Keratinocyte (primary cell): ENCODE results near the gene AMER3. TPM values are rescaled to one million over a fixed set of nuclear protein-coding genes. Genes with fewer than 3 reads are reported as not detected.

ENCODE experiments used
- DNase-seq: peaks from one replicate; pipeline ENCODE4 v3.0.0-alpha.2; 2011; ENCODE audit warnings: low read depth, missing footprints, low spot score
- FAIRE-seq: peaks from 2 replicates; lab custom pipeline; 2011; peaks lifted over from hg19 to GRCh38; lab: Jason Lieb, UNC
- H2AFZ ChIP-seq: 2 replicates; pipeline ENCODE4 v1.6.0; 2012; ENCODE audit warnings: low read length, control low read depth, inconsistent platforms; ENCODE audit not compliant: control insufficient read depth
- H3K27ac ChIP-seq: 2 replicates; pipeline ENCODE4 v1.5.1; 2011; ENCODE audit warnings: low read length; ENCODE audit not compliant: control insufficient read depth, insufficient read depth
- H3K27me3 ChIP-seq: 3 replicates; pipeline ENCODE4 v1.6.0; 2011; ENCODE audit warnings: low read length; ENCODE audit not compliant: control insufficient read depth, insufficient read depth; ENCODE audit errors: extremely low read depth
- H3K36me3 ChIP-seq, 2 experiments: 2 replicates in 1 of 2; 3 replicates in 1 of 2; pipeline ENCODE4 v1.5.1; 2011; ENCODE audit warnings: low read length in 2 of 2, mild to moderate bottlenecking in 1 of 2; ENCODE audit not compliant: control insufficient read depth in 2 of 2, insufficient read depth in 2 of 2; ENCODE audit errors: extremely low read depth in 1 of 2
- H3K4me1 ChIP-seq: 3 replicates; pipeline ENCODE4 v1.5.1; 2011; ENCODE audit warnings: low read length; ENCODE audit not compliant: control insufficient read depth, insufficient read depth; ENCODE audit errors: extremely low read depth
- H3K4me2 ChIP-seq: 3 replicates; pipeline ENCODE4 v1.6.0; 2011; ENCODE audit warnings: low read depth, low read length; ENCODE audit not compliant: control insufficient read depth, insufficient read depth; ENCODE audit errors: extremely low read depth
- H3K4me3 ChIP-seq, 3 experiments: fragments of 200-600 bp in 1 of 3; sonication (generic) in 1 of 3; 2 replicates in 2 of 3; 3 replicates in 1 of 3; pipeline ENCODE4 v1.5.1; 2011 to 2016; ENCODE audit warnings: low read length in 3 of 3, mild to moderate bottlenecking in 3 of 3, control low read depth in 2 of 3, inconsistent platforms in 1 of 3, low read depth in 1 of 3, mixed read lengths in 1 of 3, mixed run types in 1 of 3, moderate library complexity in 1 of 3; ENCODE audit not compliant: control insufficient read depth in 2 of 3, insufficient read depth in 2 of 3; ENCODE audit errors: extremely low read depth in 1 of 3
- H3K79me2 ChIP-seq: 2 replicates; pipeline ENCODE4 v1.6.0; 2012; ENCODE audit warnings: low read length; ENCODE audit not compliant: control insufficient read depth, insufficient read depth
- H3K9ac ChIP-seq: 3 replicates; pipeline ENCODE4 v1.6.0; 2011; ENCODE audit warnings: low read length; ENCODE audit not compliant: control insufficient read depth, insufficient read depth; ENCODE audit errors: extremely low read depth
- H3K9me1 ChIP-seq: 3 replicates; pipeline ENCODE4 v1.6.0; 2011; ENCODE audit warnings: low read length; ENCODE audit not compliant: control insufficient read depth, insufficient read depth; ENCODE audit errors: extremely low read depth
- H3K9me3 ChIP-seq: 2 replicates; pipeline ENCODE4 v1.5.1; 2012; ENCODE audit warnings: low read depth, low read length; ENCODE audit not compliant: control insufficient read depth
- H4K20me1 ChIP-seq: 3 replicates; pipeline ENCODE4 v1.6.0; 2011; ENCODE audit warnings: low read length; ENCODE audit not compliant: control insufficient read depth, insufficient read depth; ENCODE audit errors: extremely low read depth
- CTCF ChIP-seq, 3 experiments: IDR thresholded peaks in 1 of 3; conservative IDR thresholded peaks in 1 of 3; optimal IDR thresholded peaks in 1 of 3; 2 replicates in 2 of 3; 3 replicates in 1 of 3; pipeline versions ENCODE3 to v1.5.1; 2011; ENCODE audit warnings: low read length in 3 of 3, mild to moderate bottlenecking in 3 of 3, moderate library complexity in 2 of 3, control low read depth in 1 of 3, inconsistent platforms in 1 of 3; ENCODE audit not compliant: insufficient read depth in 2 of 3; ENCODE audit errors: extremely low read depth in 1 of 3
- EZH2 ChIP-seq: IDR thresholded peaks from one replicate; pipeline ENCODE4 v1.6.1; 2012; ENCODE audit warnings: inconsistent platforms, mild to moderate bottlenecking, low read length, moderate library complexity
- dilution Hi-C: fragments of 300-500 bp; cut with MboI; formaldehyde crosslinking; loops from one replicate; pipeline ENCODE4 v1.7.0; 2020; ENCODE audit warnings: low sequenced_read_pairs; ENCODE audit not compliant: extremely low pct_ligation_motif_present
- polyA plus RNA-seq, 5 experiments: library from polyadenylated mRNA; depleted of rRNA in 3 of 5; stranded (reverse) in 3 of 5; stranded (forward) in 1 of 5; unstranded in 1 of 5; fragments of >200 nt; gene quantifications; 1 replicate in 1 of 5; 2 replicates in 3 of 5; 3 replicates in 1 of 5; pipeline versions ENCODE4 v1.2.1 to v1.2.3, GENCODE V29; 2011 to 2012; ENCODE audit warnings: missing spikeins in 2 of 5, low read depth in 1 of 5, low replicate concordance in 1 of 5

AMER3 gene
- polyA plus RNA-seq, 1 donor (not counting 4 experiments of a cell fraction or from before 2014, with no cell fraction given), result not detected

GRCh38 chr2:130768191-130768855 lies 13.0 kb downstream of the AMER3 start:
- H4K20me1 ChIP-seq, result no peaks in the 10 kb centered on the region
- no peak overlapping the region for H2AFZ ChIP-seq
- DNase-seq (no peak), FAIRE-seq (no peak)
- no peak overlapping the region for H3K4me2 ChIP-seq
- dilution Hi-C loops, result no loop called here
- TF ChIP-seq CTCF (optimal IDR thresholded peaks at IDR 0.05 in 1 of 3, IDR thresholded peaks at IDR 0.05 in 1 of 3, conservative IDR thresholded peaks at IDR 0.05 in 1 of 3; ENCODE audit: extremely low read depth in 1 of 3, insufficient read depth in 2 of 3, low read length in 3 of 3), result peak in 2 of 3 experiments; percentile 16 to 25
- TF ChIP-seq EZH2, result no peak
- H3K27ac ChIP-seq, result no peak overlapping the region
- no peak overlapping the region for H3K9ac ChIP-seq
- no peaks in the 10 kb centered on the region for H3K4me1 ChIP-seq
- no peak overlapping the region for H3K4me3 ChIP-seq
- no peaks in the 10 kb centered on the region for H3K36me3 ChIP-seq
- H3K9me1 ChIP-seq, result no peaks in the 10 kb centered on the region
- no peaks in the 10 kb centered on the region for H3K27me3 ChIP-seq
- H3K79me2 ChIP-seq, result no peaks in the 10 kb centered on the region
- no peaks in the 10 kb centered on the region for H3K9me3 ChIP-seq

- Histone ChIP-seq H2AFZ (no peak overlapping the region), H4K20me1 (no peaks in the 10 kb centered on the region), H3K79me2 (no peaks in the 10 kb centered on the region), H3K27me3 (no peaks in the 10 kb centered on the region), H3K36me3 (no peaks in the 10 kb centered on the region), H3K9me1 (no peaks in the 10 kb centered on the region), H3K4me2 (no peak overlapping the region), H3K4me1 (no peaks in the 10 kb centered on the region), H3K9me3 (no peaks in the 10 kb centered on the region), H3K27ac (no peak overlapping the region), H3K9ac (no peak overlapping the region), H3K4me3 (no peak overlapping the region)
- FAIRE-seq (no peak), DNase-seq (no peak)
- dilution Hi-C loops, result no loop called here
- TF ChIP-seq EZH2 (no peak), CTCF (optimal IDR thresholded peaks at IDR 0.05 in 1 of 3, IDR thresholded peaks at IDR 0.05 in 1 of 3, conservative IDR thresholded peaks at IDR 0.05 in 1 of 3; ENCODE audit: extremely low read depth in 1 of 3, insufficient read depth in 2 of 3, low read length in 3 of 3) (no peak)
Measured at GRCh38 chr2:130769343-130769907, 14.1 kb downstream of the AMER3 start.
